HG03354 (cell line): ENCODE measurements around the gene LRRC38.
"Not testable (repeated sequence)": the region's sequence is repeated elsewhere in the genome, so short reads cannot be mapped to it uniquely, and the experiment has no call there.

ENCODE experiments used
- ATAC-seq: cut with Tn5 transposase; IDR thresholded peaks from one replicate; pipeline ENCODE4 v1.9.1; 2021; ENCODE audit warnings: mild to moderate bottlenecking; ENCODE audit not compliant: unreplicated experiment, poor library complexity, severe bottlenecking

The LRRC38 gene

DNA sequence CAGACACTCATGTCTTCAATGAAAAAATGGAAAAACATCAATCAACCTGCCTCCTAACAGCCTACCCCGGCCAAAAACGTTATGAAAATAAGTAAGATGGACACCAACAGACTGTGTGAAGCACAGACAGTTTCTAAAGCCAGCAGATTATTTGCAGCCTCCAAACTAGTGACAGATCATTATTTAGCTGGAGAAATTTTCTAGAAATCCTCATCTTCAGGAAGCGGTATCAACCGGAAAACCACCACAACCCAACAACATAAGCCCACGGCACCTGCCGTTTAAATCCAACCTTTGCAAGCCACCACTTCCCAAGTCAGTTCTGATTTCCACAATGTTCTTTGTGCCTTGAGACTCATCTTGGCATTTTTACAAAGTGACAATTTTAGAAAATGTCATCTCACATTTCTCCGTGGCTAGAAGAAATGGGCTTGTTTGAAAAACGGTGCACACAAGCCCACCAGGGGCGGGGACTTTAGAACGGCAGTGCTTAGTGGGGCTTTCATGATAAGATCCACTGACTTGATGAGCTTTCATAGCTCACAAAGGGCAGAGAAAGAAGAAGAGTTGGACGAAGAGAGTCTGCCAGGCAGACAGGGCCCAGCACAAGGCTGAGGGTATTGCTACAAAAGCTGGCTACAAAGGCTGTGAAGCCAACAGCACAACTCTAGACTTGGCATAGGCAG is 34.5 kb downstream of the LRRC38 start:
- ATAC-seq: no peak

DNA sequence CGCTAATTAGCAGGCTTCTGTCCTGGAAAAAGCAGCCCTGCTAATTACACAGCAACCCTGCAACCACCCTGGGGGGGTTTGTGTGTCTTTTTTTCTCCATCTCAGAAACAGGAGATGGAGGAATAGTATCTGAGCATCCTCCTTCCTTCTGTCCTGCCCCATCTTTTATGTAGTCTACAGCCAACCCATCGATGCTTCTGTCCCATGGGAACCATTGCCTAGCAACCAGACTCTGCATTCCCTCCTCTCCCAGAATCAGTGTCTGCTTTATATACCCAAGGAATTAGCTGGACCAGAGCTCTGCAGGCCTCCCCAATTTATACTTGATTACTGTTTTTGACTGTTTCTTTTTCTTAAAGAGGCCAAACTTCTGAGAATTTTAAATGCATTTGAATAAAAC is 35.1 kb downstream of the LRRC38 start:
- no peak for ATAC-seq

DNA sequence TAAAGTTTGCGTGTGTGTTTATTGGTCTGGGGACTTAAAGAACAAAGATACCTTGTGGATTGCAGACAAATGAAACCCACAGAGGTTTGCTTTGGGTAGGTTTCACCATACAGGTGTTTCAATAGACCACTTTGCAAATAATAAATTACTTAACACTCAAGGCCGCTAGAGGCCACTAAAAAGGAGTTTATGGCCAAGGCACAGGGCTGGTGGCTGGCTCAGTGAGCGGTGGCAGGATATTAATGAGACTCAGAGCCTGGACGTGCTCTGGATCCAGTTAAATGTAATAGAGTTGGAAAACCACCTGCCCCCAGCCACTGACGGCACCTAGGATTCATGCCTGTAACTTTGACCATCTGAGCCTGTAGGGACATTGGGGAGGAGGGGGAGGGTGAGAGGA is 44.5 kb downstream of the LRRC38 start:
- no peak for ATAC-seq

DNA sequence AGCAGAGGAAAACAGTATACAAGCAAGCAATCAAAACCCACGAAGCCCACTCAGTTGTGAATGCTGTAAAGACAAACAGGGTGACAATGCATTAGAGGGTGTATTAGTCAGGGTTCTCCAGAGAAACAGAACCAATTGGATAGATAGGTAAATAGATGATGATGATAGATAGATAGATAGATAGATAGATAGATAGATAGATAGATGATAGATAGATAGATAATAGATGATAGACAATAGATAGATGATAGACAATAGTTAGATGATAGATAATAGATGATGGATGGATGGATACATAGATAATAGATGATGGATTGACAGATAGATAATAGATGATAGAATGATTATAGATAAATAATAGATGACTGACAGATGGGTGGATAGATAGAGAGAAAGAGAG is 48.3 kb downstream of the LRRC38 start:
- no peak for ATAC-seq

DNA sequence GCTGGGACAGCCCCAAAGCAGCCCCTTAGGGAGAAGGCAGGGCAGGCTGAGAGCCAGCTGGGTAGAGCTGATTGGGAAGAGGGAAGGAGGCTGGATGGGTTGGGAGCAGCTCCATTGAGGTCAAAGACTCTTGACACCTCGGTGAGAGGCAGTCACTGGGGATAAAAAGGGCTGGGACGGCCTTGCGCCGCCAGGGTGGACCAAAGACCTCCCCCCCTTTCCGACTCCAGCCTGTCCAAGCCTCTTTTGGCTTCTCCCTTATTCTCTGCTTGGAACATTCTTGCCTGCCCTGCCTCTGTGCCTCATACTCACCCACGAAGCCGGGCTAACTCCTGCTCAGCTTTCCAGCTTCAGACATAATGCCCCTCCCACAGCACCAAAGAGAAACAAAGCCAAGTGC is 51.1 kb downstream of the LRRC38 start:
- no peak for ATAC-seq

DNA sequence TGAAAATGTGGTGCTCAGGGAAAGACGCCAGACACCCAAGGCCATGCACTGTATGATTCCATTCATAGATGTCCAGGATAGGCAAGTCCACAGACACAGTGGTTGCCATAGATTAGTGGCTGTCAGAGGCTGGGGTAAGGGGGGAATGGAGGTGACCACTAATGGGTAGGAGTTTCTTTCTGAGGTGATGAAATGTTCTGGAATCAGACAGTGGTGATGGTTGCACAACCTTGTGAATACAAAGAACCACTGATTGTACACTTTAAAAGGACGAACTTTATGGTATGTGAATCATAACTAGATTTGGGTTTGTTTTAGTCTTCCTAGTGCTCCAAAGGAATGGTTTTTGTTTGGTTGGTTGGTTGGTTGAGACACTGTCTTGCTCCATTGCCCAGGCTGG is 51.8 kb downstream of the LRRC38 start:
- ATAC-seq: no peak

DNA sequence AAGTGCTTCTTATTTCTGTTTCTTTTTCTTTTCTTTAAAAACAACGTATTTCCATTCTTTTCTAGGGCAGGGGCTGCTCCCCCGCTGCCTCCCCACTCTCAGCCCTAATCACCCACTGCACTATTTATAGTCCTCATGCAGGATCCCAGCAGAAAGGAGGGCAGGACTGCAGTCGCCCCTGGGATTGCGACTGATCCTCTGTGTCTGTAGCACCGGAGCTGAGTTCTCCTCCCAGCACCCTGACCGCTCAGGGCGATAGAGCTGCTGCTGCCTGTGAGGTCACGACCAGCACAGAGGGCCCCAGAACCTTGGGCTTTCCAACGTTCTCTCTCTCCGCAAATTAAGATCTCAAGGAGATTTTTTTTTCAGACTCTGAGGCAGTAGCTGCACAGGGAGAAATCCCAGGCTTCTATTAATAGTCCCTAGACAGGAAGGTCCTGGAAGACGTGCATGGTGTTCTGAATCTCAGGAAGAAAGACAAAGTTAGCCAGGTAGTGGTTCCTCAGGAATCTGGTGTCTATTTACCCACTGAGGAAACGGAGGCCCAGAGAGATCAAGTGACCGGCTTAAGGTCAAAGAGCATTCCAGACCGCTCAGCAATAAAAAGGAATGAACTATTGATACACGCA is 56.8 kb downstream of the LRRC38 start:
- no peak for ATAC-seq

DNA sequence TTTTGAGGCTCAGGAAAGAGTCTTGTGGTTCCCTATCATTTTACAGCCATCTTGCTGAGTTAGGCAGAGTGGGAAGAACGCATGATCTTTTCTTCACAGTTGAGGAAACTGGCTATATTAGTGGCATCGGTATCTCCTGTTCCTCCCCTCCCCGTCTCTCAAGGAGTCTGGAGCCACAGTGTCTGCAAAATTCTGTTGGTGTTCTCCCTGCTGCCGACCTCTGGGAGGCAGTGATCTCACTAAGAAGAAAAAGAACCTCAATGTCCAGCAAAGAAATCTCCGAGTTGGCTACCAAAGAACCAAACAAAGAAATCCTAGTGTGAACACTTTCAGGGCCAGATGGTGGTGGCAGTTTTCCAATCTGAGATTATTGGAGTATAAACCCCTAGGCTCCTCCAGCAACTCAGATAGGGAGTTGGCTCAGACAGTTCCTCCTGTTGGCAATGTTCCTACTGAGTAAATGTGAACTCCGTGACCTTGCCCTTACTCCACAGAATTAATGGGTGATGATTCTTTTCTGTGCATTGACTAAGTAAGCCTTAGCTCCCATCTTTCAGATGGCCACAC is 62.3 kb downstream of the LRRC38 start:
- no peak for ATAC-seq

DNA sequence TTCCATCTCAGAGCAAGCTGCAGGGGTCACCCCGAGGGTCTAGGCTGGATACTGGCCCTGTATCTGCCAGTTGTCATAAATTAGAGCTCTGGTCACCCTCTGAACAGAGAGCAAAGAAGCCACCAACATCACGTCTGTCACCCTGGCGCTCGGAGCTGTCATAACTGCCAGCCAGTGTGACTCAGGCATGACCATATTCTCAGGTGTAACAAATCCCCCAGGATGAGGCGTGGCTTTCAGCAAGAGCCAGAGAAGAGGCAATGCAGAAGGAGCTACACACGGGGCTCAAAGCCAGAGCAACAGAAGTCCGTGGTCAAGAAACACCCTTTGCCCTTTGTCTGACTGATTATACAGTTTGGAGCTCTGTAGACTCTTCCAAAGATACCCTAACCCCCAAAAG is 63.6 kb downstream of the LRRC38 start:
- no peak for ATAC-seq

DNA sequence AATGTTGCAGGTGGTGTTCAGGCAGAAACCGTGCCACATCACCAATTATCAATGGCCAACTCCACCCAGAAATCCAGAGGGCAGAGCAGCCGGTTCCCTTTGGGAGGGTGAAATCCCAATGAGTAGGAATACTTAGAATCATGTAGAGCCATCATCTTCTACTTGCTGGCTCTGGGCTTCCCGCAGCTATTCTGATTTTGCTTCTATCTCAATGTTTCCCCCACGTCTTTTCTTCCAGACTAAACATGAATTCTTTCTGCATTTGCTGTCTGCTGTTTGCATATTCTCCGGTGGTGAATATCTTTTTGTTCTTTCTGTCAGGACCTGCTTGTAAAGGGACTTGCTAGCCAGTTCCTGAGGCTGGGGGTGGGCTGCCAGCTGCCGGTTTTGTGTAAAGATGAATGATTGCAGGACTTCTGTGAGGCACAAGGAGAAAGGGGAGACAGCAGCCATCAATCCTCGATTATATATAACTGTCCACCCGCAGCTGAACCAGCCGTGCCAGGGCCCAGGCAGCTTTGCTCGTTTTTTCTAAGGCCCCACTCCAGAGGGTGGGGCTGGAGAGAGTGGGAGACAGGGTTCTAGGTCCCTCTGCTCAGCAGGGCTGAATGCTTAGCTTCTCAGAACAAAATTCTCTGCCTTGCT is 70.3 kb downstream of the LRRC38 start:
- no peak for ATAC-seq

DNA sequence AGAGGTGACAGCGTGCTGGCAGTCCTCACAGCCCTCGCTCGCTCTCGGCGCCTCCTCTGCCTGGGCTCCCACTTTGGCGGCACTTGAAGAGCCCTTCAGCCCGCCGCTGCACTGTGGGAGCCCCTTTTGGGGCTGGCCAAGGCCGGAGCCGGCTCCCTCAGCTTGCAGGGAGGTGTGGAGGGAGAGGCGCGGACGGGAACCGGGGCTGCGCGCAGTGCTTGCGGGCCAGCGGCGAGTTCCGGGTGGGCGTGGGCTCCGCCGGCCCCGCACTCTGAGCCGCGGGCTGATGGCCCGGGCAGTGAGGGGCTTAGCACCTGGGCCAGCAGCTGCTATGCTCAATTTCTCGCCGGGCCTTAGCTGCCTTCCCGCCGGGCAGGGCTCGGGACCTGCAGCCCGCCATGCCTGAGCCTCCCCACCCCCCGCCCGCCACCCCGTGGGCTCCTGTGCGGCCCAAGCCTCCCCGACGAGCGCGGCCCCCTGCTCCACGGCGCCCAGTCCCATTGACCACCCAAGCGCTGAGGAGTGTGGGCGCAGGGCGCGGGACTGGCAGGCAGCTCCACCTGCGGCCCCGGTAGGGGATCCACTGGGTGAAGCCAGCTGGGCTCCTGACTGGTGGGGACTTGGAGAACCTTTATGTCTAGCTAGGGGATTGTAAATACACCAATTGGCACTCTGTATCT is 74.6 kb downstream of the LRRC38 start:
- not testable (repeated sequence) for ATAC-seq

DNA sequence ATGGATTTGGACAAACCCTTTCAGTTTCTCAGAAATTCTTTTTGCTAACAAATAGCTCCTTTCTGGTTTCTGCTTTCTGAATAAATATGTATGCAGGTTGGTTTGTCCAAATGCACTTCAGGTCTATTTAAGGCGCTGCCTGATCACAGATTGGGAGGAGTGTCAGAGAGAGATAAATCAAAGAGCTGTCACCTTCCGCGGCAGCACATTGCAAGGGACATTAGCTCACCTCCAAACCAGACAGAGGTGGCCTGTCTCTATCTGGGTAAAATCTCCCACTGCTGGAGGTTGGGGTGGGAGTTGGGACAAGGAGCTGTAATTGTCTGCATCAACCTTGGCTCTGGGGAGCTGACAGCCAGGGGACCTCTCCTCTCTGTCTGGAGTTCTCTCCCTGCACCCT is 78.3 kb downstream of the LRRC38 start:
- no peak for ATAC-seq

DNA sequence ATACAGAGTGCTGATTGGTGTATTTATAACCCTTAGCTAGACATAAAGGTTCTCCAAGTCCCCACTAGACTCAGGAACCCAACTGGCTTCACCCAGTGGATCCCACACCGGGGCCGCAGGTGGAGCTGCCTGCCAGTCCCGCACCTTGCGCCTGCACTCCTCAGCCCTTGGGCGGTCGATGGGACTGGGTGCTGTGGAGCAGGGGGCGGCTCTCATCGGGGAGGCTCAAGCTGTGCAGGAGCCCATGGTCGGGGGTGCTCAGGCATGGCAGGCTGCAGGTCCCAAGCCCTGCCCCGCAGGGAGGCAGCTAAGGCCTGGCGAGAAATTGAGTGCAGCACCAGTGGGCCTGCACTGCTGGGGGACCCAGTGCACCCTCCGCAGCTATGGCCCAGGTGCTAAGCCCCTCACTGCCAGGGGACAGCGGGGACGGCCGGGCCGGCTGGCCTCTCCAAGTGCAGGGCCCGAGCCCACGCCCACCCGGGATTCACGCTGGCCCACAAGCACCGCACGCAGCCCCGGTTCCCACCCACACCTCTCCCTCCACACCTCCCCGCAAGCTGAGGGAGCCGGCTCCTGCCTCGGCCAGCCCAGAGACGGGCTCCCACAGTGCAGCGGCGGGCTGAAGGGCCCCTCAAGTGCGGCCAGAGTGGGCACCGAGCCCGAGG is 80.0 kb downstream of the LRRC38 start:
- ATAC-seq: not testable (repeated sequence)

DNA sequence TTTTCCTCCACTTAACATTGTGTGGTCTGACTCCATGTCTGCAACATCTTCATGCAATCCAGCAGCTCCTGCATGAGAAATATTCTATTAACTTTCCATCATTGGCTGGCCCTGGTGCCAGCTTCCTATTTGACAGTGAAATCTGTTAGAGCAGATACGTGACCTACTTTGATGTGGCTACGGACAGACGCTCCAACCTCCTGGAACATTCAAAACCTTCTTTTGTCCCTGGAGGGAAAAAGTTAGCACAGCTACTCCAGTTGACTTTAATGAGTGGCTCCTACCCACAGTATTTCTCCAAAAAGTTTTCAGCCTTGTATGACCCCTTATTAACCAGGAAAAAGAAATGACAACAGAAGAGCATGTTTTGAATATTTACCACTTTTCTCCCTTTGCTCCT is 81.6 kb downstream of the LRRC38 start:
- no peak for ATAC-seq

DNA sequence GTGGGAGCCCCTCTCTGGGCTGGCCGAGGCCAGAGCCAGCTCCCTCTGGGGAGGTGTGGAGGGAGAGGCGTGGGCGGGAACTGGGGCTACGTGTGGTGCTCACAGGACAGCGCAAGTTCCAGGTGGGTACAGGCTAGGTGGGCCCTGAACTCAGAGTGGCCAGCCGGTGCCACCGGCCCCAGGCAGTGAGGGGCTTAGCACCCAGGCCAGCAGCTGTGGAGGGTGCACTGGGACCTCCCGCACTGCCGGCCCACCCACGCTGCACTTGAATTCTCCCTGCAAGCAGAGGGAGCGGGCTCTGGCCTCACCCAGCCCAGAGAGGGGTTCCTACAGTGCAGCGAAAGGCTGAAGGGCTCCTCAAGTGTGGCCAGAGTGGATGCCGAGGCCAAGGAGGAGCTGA is 83.3 kb downstream of the LRRC38 start:
- ATAC-seq: no peak
